Muscle layer of duodenum (tissue), 2 donors: ENCODE results near the gene SLC22A23.

ENCODE experiments used
- H3K27ac ChIP-seq: one replicate; pipeline ENCODE4 v1.7.0; 2013; ENCODE audit warnings: mild to moderate bottlenecking, low read length
- H3K27me3 ChIP-seq: one replicate; pipeline ENCODE4 v1.7.0; 2013; ENCODE audit warnings: low read depth, mild to moderate bottlenecking, control low read depth, low read length
- H3K36me3 ChIP-seq, 2 donors: one replicate each; pipeline ENCODE4 v1.7.0; 2013; ENCODE audit warnings: low read length in 2 of 2, control low read depth in 1 of 2, mild to moderate bottlenecking in 1 of 2; ENCODE audit not compliant: insufficient read depth in 2 of 2, control insufficient read depth in 1 of 2
- H3K4me1 ChIP-seq, 2 donors: one replicate each; pipeline ENCODE4 v1.7.0; 2013; ENCODE audit warnings: low read length in 2 of 2, mild to moderate bottlenecking in 2 of 2, control low read depth in 1 of 2, moderate library complexity in 1 of 2; ENCODE audit not compliant: insufficient read depth in 2 of 2, control insufficient read depth in 1 of 2
- H3K4me3 ChIP-seq, 2 donors: one replicate each; pipeline ENCODE4 v1.7.0; 2013; ENCODE audit warnings: low read length in 2 of 2, low read depth in 1 of 2, mild to moderate bottlenecking in 1 of 2
- H3K9me3 ChIP-seq, 2 donors: one replicate each; pipeline ENCODE4 v1.7.0; 2013; ENCODE audit warnings: low read length in 2 of 2, control low read depth in 1 of 2, mild to moderate bottlenecking in 1 of 2; ENCODE audit not compliant: control insufficient read depth in 1 of 2
- donor health status: healthy.

Gene SLC22A23

DNA sequence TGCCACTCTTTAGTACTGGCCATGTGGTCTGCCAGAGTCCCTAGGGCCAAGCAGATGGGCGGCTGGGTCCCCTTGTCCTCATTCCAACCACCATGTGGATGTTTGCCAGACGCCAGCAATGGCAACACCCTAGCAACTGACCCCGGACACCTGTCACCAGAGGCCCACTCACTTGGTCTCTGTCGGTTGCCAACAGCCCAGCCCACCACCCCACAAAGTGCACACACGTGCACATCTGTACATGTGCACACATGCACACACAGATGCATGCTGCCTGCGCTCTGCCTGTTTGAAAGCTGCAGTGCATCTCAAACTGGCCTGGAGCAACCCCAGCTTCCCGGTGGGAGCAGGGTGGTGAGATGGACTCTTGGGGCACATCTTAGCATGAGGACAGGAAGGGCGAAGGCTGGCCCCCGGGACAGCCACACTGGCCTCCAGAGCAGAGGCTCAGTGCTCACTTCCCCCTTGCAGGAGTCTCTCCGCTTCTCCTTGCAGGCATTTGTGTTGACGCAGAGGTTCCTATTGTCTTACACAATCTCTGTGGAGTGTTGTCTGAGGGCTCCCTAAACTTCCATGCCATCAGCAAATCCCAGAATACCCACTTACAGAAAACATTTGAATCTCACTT is 144.1 kb downstream of the SLC22A23 start:
- H3K4me3 ChIP-seq: no peak overlapping the region
- no peaks in the 10 kb centered on the region for H3K9me3 ChIP-seq
- no peaks in the 10 kb centered on the region for H3K27me3 ChIP-seq
- no peaks in the 10 kb centered on the region for H3K36me3 ChIP-seq
- no peaks in the 10 kb centered on the region for H3K4me1 ChIP-seq
- H3K27ac ChIP-seq: no peak overlapping the region

DNA sequence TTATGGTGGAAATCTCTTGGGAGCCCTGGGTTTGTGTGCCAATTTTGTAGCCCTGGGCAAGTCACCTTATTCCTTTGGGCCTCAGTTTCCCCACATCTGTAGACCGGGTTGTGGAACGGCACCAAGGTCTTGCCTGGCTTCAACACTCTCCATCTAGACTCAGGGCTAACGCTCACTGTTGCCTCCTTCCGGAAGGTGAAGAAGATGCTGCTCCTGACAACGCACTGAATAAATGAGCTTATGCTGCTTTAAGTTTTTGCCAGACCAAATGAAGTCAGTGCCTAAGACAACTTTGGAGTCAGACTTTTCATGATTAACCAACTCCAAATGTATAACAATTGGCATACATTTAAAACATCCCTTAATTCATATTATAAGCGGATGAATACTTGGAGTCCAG is 145.0 kb downstream of the SLC22A23 start:
- Histone ChIP-seq H3K9me3 (no peaks in the 10 kb centered on the region), H3K36me3 (peaks cover 0 to 6% of the 10 kb centered on the region in 2 donors), H3K27me3 (no peaks in the 10 kb centered on the region), H3K4me3 (no peak overlapping the region), H3K4me1 (no peaks in the 10 kb centered on the region), H3K27ac (no peak overlapping the region)

DNA sequence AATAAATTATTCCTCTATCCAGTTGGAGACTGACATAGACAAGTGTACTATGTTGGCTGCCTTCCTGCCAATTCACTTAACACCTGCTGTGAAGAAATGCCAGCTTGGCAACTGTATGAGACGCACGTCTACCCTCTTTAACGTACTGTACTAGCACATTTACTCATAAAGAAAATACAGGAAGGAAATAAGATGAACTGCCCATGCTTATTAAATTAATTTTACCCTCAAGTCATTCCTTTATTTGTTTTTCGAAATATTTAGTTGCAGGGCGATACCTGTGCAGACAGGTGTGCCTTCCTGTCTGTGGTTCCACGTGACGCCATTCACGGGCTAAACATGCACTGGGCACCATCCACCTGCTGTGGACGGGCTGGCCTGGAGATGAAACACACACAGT is 146.1 kb downstream of the SLC22A23 start:
- H3K4me1 ChIP-seq: no peaks in the 10 kb centered on the region
- no peak overlapping the region for H3K4me3 ChIP-seq
- H3K9me3 ChIP-seq: no peaks in the 10 kb centered on the region
- no peak overlapping the region for H3K27ac ChIP-seq
- peaks cover 0 to 6% of the 10 kb centered on the region in 2 donors for H3K36me3 ChIP-seq
- H3K27me3 ChIP-seq: no peaks in the 10 kb centered on the region

DNA sequence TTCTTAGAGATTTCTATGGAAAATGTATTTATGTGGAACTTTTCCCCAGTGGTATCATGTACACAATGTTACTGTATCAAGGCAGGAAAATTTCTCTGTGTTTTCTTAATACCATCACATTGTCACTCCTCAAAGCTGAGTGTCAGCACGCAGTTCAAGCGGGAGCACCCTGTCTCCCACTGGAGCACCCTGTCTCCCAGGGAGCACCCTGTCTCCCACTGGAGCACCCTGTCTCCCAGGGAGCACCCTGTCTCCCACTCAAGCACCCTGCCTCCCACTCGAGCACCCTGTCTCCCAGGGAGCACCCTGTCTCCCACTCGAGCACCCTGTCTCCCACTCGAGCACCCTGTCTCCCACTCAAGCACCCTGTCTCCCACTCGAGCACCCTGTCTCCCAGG is 146.8 kb downstream of the SLC22A23 start:
- Histone ChIP-seq H3K36me3 (peaks cover 0 to 6% of the 10 kb centered on the region in 2 donors), H3K27ac (no peak overlapping the region), H3K9me3 (no peaks in the 10 kb centered on the region), H3K4me3 (no peak overlapping the region), H3K4me1 (no peaks in the 10 kb centered on the region), H3K27me3 (no peaks in the 10 kb centered on the region)

DNA sequence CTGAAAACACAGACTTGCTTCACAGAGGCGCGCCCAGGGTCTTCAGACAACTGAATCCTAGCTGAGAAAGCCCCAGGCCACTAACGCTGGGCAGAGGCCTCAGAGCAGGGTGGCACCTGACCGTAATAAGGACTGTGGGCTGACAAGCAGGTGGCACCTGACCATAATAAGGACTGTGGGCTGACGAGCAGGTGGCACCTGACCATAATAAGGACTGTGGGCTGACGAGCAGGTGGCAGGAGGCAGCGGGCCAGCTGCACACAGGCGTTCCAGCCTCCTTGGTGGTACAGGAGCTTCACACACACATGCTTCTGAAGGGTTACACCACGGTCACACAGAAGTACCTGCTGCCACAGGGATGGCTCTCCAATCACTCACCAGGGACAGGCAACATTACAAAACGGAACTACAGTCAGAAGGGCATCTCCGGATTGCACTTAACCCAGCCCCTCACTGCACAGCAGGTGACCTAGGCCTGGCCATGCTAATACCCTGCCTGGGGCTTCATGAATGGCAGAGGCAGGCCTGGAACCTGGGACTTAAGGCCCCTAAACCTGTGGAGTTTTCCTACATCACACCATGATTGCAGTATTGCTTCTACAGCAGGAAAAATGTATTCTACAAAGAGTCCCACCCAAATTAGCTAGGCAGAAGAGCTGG is 147.3 kb downstream of the SLC22A23 start:
- Histone ChIP-seq H3K4me1 (no peaks in the 10 kb centered on the region), H3K4me3 (no peak overlapping the region), H3K9me3 (no peaks in the 10 kb centered on the region), H3K27me3 (no peaks in the 10 kb centered on the region), H3K27ac (no peak overlapping the region), H3K36me3 (peaks cover 0 to 6% of the 10 kb centered on the region in 2 donors)

DNA sequence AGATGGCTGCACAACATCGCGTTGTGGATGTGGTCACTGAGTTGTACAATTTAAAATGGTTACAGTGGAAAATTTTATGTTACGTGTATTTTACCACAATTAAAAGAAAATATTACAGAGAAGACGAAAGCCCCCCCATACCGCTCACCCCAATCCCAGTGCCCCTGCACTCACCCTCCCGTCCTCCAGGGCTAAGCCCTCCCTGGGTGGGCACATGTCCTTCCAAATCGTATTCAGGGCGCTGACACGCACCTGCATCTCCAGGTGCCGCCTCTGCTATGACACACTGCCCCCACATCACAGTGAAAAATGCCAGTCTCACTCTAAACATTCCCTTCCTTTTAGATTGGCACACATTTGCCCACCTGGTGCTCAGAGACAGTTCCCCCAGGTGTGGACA is 148.7 kb downstream of the SLC22A23 start:
- Histone ChIP-seq H3K27ac (no peak overlapping the region), H3K36me3 (peaks cover 0 to 6% of the 10 kb centered on the region in 2 donors), H3K4me3 (no peak overlapping the region), H3K27me3 (no peaks in the 10 kb centered on the region), H3K9me3 (no peaks in the 10 kb centered on the region), H3K4me1 (no peaks in the 10 kb centered on the region)

DNA sequence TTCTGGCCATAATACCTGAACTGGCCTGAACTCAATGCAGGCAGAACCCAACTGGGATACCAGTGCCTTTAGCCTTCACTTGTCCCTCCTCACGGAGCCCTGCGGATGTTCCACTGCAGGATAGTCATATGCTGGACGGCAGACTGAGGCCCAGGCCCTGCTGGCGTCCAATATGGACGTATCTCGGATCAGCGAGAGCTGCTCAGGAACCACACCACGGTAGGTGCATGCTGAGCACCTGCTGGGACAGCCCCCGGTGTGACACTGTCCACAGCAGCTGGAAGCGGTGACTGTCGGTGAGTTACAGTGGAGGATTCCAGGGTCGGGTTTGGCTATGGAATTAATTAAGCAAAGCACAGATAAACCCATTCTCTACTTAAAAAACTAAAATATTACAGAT is 149.4 kb downstream of the SLC22A23 start:
- Histone ChIP-seq H3K4me3 (no peak overlapping the region), H3K27ac (no peak overlapping the region), H3K4me1 (no peaks in the 10 kb centered on the region), H3K9me3 (no peaks in the 10 kb centered on the region), H3K27me3 (no peaks in the 10 kb centered on the region), H3K36me3 (peaks cover 0 to 6% of the 10 kb centered on the region in 2 donors)

DNA sequence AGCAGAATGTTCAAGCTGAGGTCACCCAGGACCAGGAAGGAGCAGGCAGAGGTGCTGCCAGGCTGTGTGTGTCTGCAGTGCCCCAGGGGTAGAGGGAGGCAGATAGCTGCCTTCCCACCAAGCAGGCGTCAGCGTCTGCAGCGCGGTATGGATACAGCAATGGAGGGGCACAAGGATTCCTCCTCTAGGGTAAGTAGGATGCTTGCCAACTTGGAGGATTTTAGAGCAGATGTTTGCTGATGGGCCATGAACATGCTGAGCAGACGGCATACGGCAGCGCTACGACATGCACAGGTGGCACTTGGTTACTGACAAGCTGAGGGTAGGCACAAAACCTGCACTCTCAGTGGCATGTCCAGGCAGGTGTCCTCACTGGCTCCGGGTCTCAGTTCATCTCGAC is 150.0 kb downstream of the SLC22A23 start:
- Histone ChIP-seq H3K4me1 (no peaks in the 10 kb centered on the region), H3K9me3 (no peaks in the 10 kb centered on the region), H3K27me3 (no peaks in the 10 kb centered on the region), H3K27ac (no peak overlapping the region), H3K36me3 (peaks cover 0 to 6% of the 10 kb centered on the region in 2 donors), H3K4me3 (no peak overlapping the region)

DNA sequence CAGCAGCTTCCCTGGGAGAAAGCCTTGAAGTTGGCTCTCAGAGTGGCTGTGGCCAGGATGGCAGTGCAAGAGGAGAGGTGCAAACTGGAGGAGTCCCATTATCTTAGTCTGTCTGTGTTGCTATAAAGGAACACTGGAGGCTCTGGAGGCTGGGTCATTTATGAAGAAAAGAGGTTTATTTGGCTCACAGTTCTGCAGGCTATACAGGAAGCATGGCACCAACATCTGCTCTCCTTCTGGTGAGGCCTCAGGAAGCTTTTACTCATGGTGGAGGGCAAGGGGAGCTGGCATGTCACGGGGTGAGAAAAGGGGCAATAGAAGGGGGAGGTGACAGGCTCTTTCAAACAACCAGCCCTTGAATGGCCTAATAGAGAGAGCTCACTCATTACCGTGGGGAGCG is 151.0 kb downstream of the SLC22A23 start:
- H3K27me3 ChIP-seq: no peaks in the 10 kb centered on the region
- peaks cover 0 to 6% of the 10 kb centered on the region in 2 donors for H3K36me3 ChIP-seq

DNA sequence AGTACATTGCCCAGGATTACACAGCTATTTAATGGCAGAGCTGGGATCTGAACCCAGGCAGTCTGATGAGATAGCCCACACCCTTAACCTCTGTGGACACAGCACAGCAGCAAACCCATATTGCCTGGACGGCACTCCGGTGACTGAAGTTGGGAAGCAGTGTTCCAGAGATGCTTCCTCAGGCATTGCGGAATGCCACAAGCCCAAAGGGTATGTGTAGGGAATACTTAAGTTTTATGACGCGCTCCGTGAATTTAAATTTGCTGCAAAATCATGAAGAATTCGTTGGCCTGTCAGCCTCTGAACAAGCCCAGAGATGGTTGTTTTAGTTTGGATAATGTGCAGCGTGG is 151.7 kb downstream of the SLC22A23 start:
- Histone ChIP-seq H3K4me3 (no peak overlapping the region), H3K27ac (no peak overlapping the region), H3K4me1 (no peaks in the 10 kb centered on the region), H3K9me3 (no peaks in the 10 kb centered on the region), H3K36me3 (peaks cover 0 to 6% of the 10 kb centered on the region in 2 donors), H3K27me3 (no peaks in the 10 kb centered on the region)

More for the DNA sequence above, 151.0 kb downstream of the SLC22A23 start:
- Histone ChIP-seq H3K27ac (no peak overlapping the region), H3K4me1 (no peaks in the 10 kb centered on the region), H3K4me3 (no peak overlapping the region), H3K9me3 (no peaks in the 10 kb centered on the region)

DNA sequence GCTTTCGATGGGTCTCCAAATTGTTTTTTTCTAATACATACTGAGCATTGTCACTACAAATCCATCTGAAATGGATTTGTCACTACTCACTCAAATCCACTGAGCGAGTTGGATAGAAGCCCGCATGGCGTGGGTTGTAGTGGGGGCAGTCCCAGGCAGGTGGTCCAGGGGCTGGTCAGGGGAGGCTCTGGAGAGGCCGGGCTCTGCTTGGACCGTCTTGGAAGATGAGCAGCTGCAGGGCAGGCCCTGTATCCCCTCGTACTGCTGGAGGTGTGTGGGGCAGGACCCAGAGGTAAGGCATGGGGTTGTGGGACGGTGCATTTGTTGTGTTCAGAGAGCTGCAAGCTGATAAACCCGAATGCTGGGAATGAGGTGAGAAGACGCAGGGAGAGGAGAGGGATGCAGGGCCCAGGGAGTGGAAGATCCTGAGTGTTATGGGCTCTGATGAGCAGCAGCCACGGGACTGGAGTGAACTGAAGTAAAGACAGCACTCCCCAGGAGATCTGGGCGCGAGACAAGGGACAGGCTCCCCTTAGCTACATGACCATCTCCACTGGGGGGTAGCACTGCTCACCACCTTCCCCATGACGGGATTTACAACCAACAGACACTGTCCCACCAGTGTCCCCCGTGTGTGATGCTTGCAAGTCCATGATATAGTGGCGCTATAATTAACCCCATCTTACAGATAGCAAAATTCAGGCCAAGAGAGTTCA is 152.2 kb downstream of the SLC22A23 start:
- H3K36me3 ChIP-seq: peaks cover 0 to 6% of the 10 kb centered on the region in 2 donors
- H3K27me3 ChIP-seq: no peaks in the 10 kb centered on the region
- no peak overlapping the region for H3K4me3 ChIP-seq
- no peak overlapping the region for H3K27ac ChIP-seq
- H3K9me3 ChIP-seq: no peaks in the 10 kb centered on the region
- H3K4me1 ChIP-seq: no peaks in the 10 kb centered on the region
